WTC11 (cell line): ENCODE measurements around the gene NKX2-3.

Experiments used
- ESRRA ChIP-seq: sonication (generic); formaldehyde crosslinking; IDR thresholded peaks from 2 replicates; pipeline ENCODE4 v1.8.1; 2022; ENCODE audit warnings: mild to moderate bottlenecking, missing genetic modification reagents, borderline replicate concordance
- TF ChIP-seq, protein P1 (sequence below): sonication (generic); formaldehyde crosslinking; IDR thresholded peaks from 2 replicates; pipeline ENCODE4 v1.8.0; 2022; ENCODE audit warnings: mild to moderate bottlenecking, missing genetic modification reagents
- TF ChIP-seq, protein P2 (sequence below): sonication (generic); formaldehyde crosslinking; IDR thresholded peaks from 2 replicates; pipeline ENCODE4 v1.8.0; 2022; ENCODE audit warnings: mild to moderate bottlenecking, missing genetic modification reagents
- TF ChIP-seq, protein P3 (sequence below): fragments of 250-450 bp; sonication (Bioruptor Pico); IDR thresholded peaks from 2 replicates; pipeline ENCODE4 v1.8.0; 2021; ENCODE audit warnings: mild to moderate bottlenecking
- TF ChIP-seq, protein P4 (sequence below): sonication (generic); formaldehyde crosslinking; IDR thresholded peaks from 2 replicates; pipeline ENCODE4 v1.8.1; 2023; ENCODE audit warnings: mild to moderate bottlenecking, missing genetic modification reagents, moderate library complexity

DNA sequence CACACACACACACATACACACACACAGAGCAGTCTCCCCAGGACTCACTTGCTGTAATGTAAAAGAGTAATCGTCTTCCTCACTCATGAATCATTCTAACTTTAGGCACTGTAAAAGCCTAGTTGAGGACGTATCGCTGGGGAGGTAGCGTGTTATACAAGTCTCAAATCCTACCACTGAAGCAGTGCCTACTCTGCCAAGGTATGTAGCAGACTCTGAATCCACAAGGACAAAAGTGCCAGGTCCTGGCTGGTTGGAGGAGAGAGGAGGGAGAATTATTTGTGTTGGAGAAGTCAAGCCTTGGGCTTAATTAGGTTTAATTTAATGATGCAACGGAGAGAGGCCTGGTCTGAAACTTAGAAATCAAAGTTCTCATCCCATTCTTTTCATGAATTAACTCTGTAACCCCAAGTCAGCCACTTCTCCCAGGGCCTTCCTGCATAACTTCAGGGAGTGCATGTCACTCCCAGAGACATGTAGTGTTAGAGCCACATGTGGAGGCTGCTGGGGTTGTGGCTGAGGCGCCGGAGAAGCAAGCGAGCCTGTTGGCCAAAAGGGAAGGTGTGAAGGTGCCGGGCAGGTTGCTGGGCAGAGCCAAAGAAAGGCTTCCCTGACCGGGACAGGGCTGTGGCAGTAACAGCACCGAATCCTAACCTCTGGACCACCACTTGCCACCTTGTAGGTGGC, 36.7 kb downstream of the NKX2-3 start:
- TF ChIP-seq, protein P1, sequence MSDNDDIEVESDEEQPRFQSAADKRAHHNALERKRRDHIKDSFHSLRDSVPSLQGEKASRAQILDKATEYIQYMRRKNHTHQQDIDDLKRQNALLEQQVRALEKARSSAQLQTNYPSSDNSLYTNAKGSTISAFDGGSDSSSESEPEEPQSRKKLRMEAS: no peak
- TF ChIP-seq ESRRA (CRISPR knock-in tag): no peak
- TF ChIP-seq, protein P2, sequence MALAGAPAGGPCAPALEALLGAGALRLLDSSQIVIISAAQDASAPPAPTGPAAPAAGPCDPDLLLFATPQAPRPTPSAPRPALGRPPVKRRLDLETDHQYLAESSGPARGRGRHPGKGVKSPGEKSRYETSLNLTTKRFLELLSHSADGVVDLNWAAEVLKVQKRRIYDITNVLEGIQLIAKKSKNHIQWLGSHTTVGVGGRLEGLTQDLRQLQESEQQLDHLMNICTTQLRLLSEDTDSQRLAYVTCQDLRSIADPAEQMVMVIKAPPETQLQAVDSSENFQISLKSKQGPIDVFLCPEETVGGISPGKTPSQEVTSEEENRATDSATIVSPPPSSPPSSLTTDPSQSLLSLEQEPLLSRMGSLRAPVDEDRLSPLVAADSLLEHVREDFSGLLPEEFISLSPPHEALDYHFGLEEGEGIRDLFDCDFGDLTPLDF (CRISPR knock-in tag): no peak
- TF ChIP-seq, protein P3, sequence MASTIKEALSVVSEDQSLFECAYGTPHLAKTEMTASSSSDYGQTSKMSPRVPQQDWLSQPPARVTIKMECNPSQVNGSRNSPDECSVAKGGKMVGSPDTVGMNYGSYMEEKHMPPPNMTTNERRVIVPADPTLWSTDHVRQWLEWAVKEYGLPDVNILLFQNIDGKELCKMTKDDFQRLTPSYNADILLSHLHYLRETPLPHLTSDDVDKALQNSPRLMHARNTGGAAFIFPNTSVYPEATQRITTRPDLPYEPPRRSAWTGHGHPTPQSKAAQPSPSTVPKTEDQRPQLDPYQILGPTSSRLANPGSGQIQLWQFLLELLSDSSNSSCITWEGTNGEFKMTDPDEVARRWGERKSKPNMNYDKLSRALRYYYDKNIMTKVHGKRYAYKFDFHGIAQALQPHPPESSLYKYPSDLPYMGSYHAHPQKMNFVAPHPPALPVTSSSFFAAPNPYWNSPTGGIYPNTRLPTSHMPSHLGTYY (CRISPR knock-in tag): no peak
- TF ChIP-seq, protein P4, sequence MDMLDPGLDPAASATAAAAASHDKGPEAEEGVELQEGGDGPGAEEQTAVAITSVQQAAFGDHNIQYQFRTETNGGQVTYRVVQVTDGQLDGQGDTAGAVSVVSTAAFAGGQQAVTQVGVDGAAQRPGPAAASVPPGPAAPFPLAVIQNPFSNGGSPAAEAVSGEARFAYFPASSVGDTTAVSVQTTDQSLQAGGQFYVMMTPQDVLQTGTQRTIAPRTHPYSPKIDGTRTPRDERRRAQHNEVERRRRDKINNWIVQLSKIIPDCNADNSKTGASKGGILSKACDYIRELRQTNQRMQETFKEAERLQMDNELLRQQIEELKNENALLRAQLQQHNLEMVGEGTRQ (CRISPR knock-in tag): no peak
